Measurements from ENCODE around the gene PUSL1.
A peak's percentile ranks its signal among the peaks of the same experiment; 100 is the strongest.

Gene PUSL1

DNA sequence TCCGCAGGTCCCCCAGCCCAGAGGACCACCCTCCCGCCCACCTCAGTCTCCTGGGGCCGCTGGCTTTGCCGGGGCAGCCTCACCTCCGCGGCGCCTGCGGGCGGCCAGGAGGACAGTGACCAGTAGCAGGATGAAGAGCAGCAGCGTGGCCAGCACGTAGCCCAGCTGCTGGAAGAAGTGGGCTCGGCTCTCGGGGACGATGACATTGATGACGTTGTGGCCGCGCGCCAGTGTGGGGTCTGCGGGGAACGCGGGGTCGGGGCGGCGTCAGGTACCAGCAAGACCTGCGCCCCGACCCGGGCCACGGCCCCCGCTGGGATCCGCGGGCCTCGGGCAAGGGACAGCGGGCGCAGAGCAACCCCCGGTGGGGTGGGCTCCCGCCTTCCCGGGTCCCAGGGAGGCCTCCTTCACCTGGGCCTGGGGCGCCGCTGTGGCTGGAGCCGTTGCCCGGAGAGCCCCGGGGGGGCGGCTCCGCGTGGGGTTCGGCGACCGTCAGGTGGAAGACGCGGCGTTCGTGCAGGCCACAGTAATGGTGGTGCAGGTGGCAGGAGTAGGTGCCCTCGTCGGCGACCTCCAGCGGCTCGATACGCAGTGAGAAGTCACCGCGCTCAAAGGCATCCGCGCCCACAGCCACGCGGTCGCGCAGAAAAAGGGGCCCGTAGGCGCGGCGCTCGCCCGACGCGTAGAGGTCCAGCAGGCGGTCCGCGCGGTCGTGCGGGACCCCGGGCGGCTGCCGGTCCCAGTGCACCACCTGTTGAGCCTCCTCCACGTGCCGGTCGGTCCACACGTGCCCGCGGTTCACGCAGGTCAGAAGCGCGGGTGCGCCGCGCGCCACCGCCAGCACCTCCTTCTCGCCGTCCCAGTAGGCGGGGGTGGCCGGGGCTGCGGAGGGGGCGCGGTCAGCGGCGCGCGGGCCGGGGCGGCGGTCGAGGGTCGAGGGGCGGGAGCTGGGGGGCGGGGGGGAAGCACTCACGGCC, 46.2 kb downstream of the PUSL1 start:
- ATAC-seq: no peak
- no peak for DNase-seq

- DNase-seq (peak; percentile 40), ATAC-seq (no peak)
Observed at GRCh38 chr1:1355416-1355815, 47.0 kb downstream of the PUSL1 start.

- ATAC-seq (no peak), DNase-seq (no peak)
Observed at GRCh38 chr1:1356166-1356795, 47.9 kb downstream of the PUSL1 start.

DNA sequence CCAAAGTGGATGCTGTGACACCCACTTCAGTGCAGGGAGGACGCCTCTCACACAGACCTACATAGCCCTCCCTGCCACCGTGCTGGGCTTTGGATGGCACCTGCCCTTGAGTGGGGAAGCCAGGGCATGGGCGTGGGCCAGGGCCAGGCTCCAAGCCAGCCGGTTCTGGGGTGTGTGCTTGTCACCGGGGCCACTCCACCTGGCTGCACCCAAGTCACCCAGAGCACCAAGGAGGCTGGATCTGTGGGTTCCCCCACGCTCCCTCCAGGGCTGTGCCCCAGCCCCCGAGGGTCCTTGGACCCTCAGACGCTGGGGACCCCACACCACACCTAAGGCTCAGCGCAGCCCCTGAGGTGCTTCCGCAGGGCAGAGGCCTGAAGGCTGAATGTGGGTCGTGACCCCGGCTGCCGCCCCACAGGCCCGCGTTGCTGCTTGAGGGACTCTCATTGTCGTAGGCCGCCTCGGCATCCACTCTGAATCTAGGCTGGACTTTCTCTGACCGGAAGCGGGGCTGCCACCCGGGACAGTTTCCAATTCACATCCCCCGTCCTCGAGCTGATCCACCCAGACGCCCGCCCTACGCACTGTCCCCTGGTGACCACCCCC, 48.5 kb downstream of the PUSL1 start:
- peak; percentile 13 for ATAC-seq
- DNase-seq: no peak

GRCh38 chr1:1357871-1358432, 49.6 kb downstream of the PUSL1 start:
- ATAC-seq (no peak), DNase-seq (no peak)

GRCh38 chr1:1358433-1359271, 50.3 kb downstream of the PUSL1 start, which contains the start of gene MXRA8:
MXRA8 (minus strand) TSS chr1:1358555; CDS start chr1:1358504, 51 bp downstream.
- peak; percentile 33 for ATAC-seq
- DNase-seq: no peak

DNA sequence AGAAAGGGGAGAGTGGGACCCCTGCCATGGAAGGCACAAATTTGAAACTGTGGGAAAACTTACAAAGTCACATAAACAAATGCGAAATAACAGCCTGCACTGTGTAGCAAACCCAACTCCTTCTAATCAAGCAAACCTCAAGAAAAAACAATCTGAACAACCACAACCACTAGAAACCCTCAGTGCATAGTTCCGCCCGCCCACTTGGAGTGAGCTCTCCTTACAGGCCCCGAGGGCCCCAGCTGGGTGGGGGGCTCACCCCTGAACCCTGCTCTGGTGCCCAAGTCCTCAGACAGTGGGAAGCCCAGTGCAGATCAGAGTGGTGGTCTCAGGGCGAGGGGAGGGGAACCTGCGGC, 50.9 kb downstream of the PUSL1 start:
- ATAC-seq: no peak

GRCh38 chr1:1359664-1360468, 51.5 kb downstream of the PUSL1 start:
- DNase-seq: no peak
- no peak for ATAC-seq

More for the DNA sequence above, 50.9 kb downstream of the PUSL1 start:
- no peak for DNase-seq

- ATAC-seq: no peak
Observed at GRCh38 chr1:1360506-1361169, 52.2 kb downstream of the PUSL1 start.

More at GRCh38 chr1:1360506-1361169, 52.2 kb downstream of the PUSL1 start:
- DNase-seq: no peak
